Prostate gland (tissue), 2 donors: ENCODE results near the gene TTLL5.

Experiments
- POLR2AphosphoS5 ChIP-seq: sonication (generic); formaldehyde crosslinking; IDR thresholded peaks from one replicate; pipeline ENCODE4 v1.6.1; 2017; ENCODE audit warnings: antibody characterized with exemption
- TF ChIP-seq, protein P1 (sequence below), 4 experiments: fragments of 200-600 bp in 2 of 4; fragments of 450-650 bp in 2 of 4; sonication (generic) in 2 of 4; IDR thresholded peaks; 1 replicate in 3 of 4; 2 replicates in 1 of 4; pipeline ENCODE4 v1.5.1; 2016 to 2019; ENCODE audit warnings: antibody characterized with exemption in 4 of 4, mild to moderate bottlenecking in 2 of 4, moderate library complexity in 2 of 4

DNA sequence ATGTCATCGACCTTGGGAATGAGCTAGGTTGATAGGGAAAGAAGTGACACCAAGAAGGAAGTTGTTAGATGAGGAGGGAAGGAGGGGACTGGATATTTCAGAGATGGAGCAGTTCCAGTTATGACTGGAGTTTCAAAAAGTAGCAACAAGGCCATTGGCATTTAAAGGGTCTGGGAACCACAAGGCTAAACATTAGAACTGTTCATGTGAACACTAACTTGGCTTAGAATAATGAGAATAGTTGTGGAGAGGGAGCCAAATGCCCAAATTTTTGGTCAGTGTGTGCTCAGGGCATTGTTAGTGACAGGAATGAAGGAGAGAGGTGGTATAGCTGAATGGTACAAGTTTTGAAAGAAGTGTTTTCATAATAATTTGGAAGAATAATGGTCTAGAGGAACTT, 341.3 kb downstream of the TTLL5 start:
- TF ChIP-seq, protein P1, sequence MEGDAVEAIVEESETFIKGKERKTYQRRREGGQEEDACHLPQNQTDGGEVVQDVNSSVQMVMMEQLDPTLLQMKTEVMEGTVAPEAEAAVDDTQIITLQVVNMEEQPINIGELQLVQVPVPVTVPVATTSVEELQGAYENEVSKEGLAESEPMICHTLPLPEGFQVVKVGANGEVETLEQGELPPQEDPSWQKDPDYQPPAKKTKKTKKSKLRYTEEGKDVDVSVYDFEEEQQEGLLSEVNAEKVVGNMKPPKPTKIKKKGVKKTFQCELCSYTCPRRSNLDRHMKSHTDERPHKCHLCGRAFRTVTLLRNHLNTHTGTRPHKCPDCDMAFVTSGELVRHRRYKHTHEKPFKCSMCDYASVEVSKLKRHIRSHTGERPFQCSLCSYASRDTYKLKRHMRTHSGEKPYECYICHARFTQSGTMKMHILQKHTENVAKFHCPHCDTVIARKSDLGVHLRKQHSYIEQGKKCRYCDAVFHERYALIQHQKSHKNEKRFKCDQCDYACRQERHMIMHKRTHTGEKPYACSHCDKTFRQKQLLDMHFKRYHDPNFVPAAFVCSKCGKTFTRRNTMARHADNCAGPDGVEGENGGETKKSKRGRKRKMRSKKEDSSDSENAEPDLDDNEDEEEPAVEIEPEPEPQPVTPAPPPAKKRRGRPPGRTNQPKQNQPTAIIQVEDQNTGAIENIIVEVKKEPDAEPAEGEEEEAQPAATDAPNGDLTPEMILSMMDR (IDR thresholded peaks at IDR 0.05) = no peak
- no peak for TF ChIP-seq POLR2AphosphoS5
